ENCODE results near the gene SERPINB1.
"Not testable (repeated sequence)": the region's sequence is repeated elsewhere in the genome, so short reads cannot be mapped to it uniquely, and the experiment has no call there.

The SERPINB1 gene

GRCh38 chr6:2865694-2866151 lies 24.1 kb upstream of the SERPINB1 start:
- DNase-seq (ENCODE audit: low read depth) = no peak
- TF ChIP-seq CTCF (IDR thresholded peaks at IDR 0.05; ENCODE audit: control insufficient read depth, extremely low read depth, insufficient read depth) = no peak
- H3K4me3 ChIP-seq (ENCODE audit: low read depth, low read length) = no peak overlapping the region

- DNase-seq (ENCODE audit: low read depth) = no peak
- no peak for TF ChIP-seq CTCF (IDR thresholded peaks at IDR 0.05; ENCODE audit: control insufficient read depth, extremely low read depth, insufficient read depth)
Measured at GRCh38 chr6:2865270-2865669, 23.6 kb upstream of the SERPINB1 start.

GRCh38 chr6:2863901-2864300 lies 22.2 kb upstream of the SERPINB1 start:
- DNase-seq (ENCODE audit: low read depth) = peak; percentile 69
- no peak for TF ChIP-seq CTCF (IDR thresholded peaks at IDR 0.05; ENCODE audit: control insufficient read depth, extremely low read depth, insufficient read depth)
- H3K4me3 ChIP-seq (ENCODE audit: low read depth, low read length) = no peak overlapping the region

More at GRCh38 chr6:2865270-2865669, 23.6 kb upstream of the SERPINB1 start:
- no peak overlapping the region for H3K4me3 ChIP-seq (ENCODE audit: low read depth, low read length)

- no peak overlapping the region for H3K4me3 ChIP-seq (ENCODE audit: low read depth, low read length)
- no peak for DNase-seq (ENCODE audit: low read depth)
- TF ChIP-seq CTCF (IDR thresholded peaks at IDR 0.05; ENCODE audit: control insufficient read depth, extremely low read depth, insufficient read depth) = no peak
Measured at GRCh38 chr6:2862712-2863181, 21.1 kb upstream of the SERPINB1 start.

GRCh38 chr6:2861822-2862164 lies 20.1 kb upstream of the SERPINB1 start:
- no peak overlapping the region for H3K4me3 ChIP-seq (ENCODE audit: low read depth, low read length)
- DNase-seq (ENCODE audit: low read depth) = no peak
- no peak for TF ChIP-seq CTCF (IDR thresholded peaks at IDR 0.05; ENCODE audit: control insufficient read depth, extremely low read depth, insufficient read depth)

GRCh38 chr6:2861060-2861821 lies 19.6 kb upstream of the SERPINB1 start:
- DNase-seq (ENCODE audit: low read depth) = no peak
- no peak overlapping the region for H3K4me3 ChIP-seq (ENCODE audit: low read depth, low read length)
- TF ChIP-seq CTCF (IDR thresholded peaks at IDR 0.05; ENCODE audit: control insufficient read depth, extremely low read depth, insufficient read depth) = no peak

GRCh38 chr6:2860706-2861059 lies 19.0 kb upstream of the SERPINB1 start:
- not testable (repeated sequence) for H3K4me3 ChIP-seq (ENCODE audit: low read depth, low read length); DNase-seq (ENCODE audit: low read depth)

GRCh38 chr6:2859798-2860705 lies 18.4 kb upstream of the SERPINB1 start:
- not testable (repeated sequence) for H3K4me3 ChIP-seq (ENCODE audit: low read depth, low read length); DNase-seq (ENCODE audit: low read depth)
